ENCODE results near the gene KIAA1549.

The KIAA1549 gene

DNA sequence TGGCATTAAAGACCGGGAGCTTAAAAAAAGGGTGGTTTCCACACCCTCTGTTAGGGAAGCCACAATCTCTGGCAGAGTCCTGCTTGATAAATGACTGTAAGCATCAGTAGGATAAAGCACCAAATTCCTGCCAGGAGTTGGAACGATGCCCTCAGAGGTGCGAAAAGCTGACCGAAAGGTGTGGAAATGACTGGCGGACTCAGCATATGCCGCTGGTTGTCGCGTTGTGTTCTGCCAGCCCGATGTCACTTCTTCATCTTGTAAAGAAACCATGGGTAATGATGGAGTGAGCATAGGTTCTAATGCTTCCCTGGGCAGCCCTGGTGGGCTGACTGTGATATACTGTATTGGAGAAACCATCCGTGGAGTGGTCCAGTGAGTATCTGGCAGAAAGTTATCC, 62.4 kb downstream of the KIAA1549 start:
- DNase-seq (ENCODE audit: low spot score): no peak
- TF ChIP-seq, protein P1, sequence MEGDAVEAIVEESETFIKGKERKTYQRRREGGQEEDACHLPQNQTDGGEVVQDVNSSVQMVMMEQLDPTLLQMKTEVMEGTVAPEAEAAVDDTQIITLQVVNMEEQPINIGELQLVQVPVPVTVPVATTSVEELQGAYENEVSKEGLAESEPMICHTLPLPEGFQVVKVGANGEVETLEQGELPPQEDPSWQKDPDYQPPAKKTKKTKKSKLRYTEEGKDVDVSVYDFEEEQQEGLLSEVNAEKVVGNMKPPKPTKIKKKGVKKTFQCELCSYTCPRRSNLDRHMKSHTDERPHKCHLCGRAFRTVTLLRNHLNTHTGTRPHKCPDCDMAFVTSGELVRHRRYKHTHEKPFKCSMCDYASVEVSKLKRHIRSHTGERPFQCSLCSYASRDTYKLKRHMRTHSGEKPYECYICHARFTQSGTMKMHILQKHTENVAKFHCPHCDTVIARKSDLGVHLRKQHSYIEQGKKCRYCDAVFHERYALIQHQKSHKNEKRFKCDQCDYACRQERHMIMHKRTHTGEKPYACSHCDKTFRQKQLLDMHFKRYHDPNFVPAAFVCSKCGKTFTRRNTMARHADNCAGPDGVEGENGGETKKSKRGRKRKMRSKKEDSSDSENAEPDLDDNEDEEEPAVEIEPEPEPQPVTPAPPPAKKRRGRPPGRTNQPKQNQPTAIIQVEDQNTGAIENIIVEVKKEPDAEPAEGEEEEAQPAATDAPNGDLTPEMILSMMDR (IDR thresholded peaks at IDR 0.05; ENCODE audit: extremely low read depth, missing control alignments): no peak

- TF ChIP-seq, protein P1 (IDR thresholded peaks at IDR 0.05; ENCODE audit: extremely low read depth, missing control alignments): no peak
- DNase-seq (ENCODE audit: low spot score): no peak
Measured at GRCh38 chr7:138918176-138918575, 63.0 kb downstream of the KIAA1549 start.

DNA sequence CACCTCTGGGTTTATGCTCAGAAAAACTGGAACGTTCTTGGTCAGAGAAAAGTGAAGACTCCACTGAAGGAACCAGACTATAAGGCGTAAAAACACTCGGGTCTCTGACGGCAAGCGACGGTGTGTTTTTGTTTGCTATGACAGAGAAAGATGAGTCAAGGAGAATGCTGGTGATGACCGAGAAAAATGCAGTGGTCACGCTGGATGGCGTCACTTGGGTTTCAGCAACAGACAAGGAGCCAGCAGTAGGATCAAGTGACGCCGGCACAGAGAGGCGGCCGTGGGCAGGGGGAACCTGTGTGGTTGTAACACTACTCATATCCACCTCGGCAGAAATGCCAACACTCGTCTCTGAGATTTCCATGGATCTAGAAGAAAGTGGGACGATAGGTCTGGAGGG, 63.4 kb downstream of the KIAA1549 start:
- DNase-seq (ENCODE audit: low spot score): no peak
- TF ChIP-seq, protein P1 (IDR thresholded peaks at IDR 0.05; ENCODE audit: extremely low read depth, missing control alignments): no peak

- no peak for DNase-seq (ENCODE audit: low spot score)
- TF ChIP-seq, protein P1 (IDR thresholded peaks at IDR 0.05; ENCODE audit: extremely low read depth, missing control alignments): no peak
Measured at GRCh38 chr7:138916731-138917130, 64.5 kb downstream of the KIAA1549 start.

DNA sequence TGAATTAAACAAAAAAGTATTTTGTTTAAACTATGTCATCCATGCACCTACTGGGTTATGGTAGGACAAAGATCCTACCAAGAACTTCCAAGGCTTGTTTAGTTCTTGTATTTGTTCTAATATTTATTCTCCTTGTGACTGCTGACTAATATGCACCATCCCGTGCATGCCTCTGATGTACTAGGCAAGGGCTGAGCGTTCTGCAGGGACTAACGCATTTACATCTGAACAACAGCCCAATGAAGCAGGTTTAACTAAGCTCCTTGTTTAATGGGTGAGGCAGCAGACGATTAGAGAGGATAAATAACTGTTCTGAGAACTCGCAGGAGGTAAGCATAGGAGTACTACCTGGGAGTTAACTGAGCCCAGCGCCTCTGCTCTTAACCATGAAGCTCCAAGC, 64.9 kb downstream of the KIAA1549 start:
- DNase-seq (ENCODE audit: low spot score): no peak
- TF ChIP-seq, protein P1 (IDR thresholded peaks at IDR 0.05; ENCODE audit: extremely low read depth, missing control alignments): no peak

- no peak for DNase-seq (ENCODE audit: low spot score)
- TF ChIP-seq, protein P1 (IDR thresholded peaks at IDR 0.05; ENCODE audit: extremely low read depth, missing control alignments): no peak
Measured at GRCh38 chr7:138913783-138914182, 67.4 kb downstream of the KIAA1549 start.

DNA sequence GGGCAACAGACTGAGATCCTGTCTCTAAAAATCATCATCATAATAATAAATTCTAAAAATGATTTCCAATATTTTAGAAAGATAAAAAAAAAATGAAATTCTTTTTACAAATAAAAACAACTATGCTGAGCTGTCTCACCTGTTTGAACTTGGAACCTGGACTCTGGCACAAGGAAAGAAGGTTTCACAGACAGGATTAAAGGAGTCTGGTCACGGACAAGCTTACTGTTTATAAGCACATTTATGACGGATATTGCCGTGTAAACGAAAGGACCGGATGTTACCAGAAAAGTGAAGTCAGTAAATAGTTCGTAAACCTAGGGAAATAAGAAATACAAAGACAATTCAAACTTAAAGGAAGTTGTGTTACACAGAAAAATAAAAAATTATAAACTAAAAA, 70.2 kb downstream of the KIAA1549 start:
- DNase-seq (ENCODE audit: low spot score): no peak
- TF ChIP-seq, protein P1 (IDR thresholded peaks at IDR 0.05; ENCODE audit: extremely low read depth, missing control alignments): no peak
